Cardiac muscle cell (in vitro differentiated cells and primary cell): Measurements from ENCODE around the gene DTHD1. TPM values are rescaled to one million over a fixed set of nuclear protein-coding genes. Genes with fewer than 3 reads are reported as not detected.

Experiments used
- DNase-seq, 2 donors: peaks; one replicate each; pipeline versions ENCODE4 v3.0.0 to v3.0.0-alpha.2; 2010 to 2017; ENCODE audit warnings: low read depth in 1 of 2, low spot score in 1 of 2
- H3K27ac ChIP-seq: fragments of 200-600 bp; sonication (generic); 2 replicates; pipeline ENCODE4 v1.5.1; 2016
- H3K27me3 ChIP-seq: fragments of 200-600 bp; sonication (generic); 2 replicates; pipeline ENCODE4 v1.6.0; 2016; ENCODE audit warnings: control low read depth
- H3K36me3 ChIP-seq: fragments of 200-600 bp; sonication (generic); 2 replicates; pipeline ENCODE4 v1.5.1; 2016; ENCODE audit warnings: control low read depth
- H3K4me1 ChIP-seq: fragments of 200-600 bp; sonication (generic); 2 replicates; pipeline ENCODE4 v1.8.1; 2017; ENCODE audit warnings: low read depth, mild to moderate bottlenecking, mixed run types
- H3K4me3 ChIP-seq: fragments of 200-600 bp; sonication (generic); 2 replicates; pipeline ENCODE4 v1.5.1; 2016; ENCODE audit warnings: mild to moderate bottlenecking
- H3K9me3 ChIP-seq: fragments of 200-600 bp; sonication (generic); 2 replicates; pipeline ENCODE4 v1.5.1; 2017; ENCODE audit warnings: low read depth, mild to moderate bottlenecking, control low read depth
- CTCF ChIP-seq: IDR thresholded peaks from 2 replicates; pipeline ENCODE4 v1.5.1; 2012; ENCODE audit warnings: low read depth, mild to moderate bottlenecking, low read length
- polyA plus RNA-seq: library from polyadenylated mRNA; unstranded; fragments of >200 nt; fragmentation: Nextera tagmentation; extraction: Ambion mirVana; gene quantifications from 2 replicates; pipeline ENCODE4 v1.2.1, GENCODE V29; 2016
- total RNA-seq: library from RNA; depleted of rRNA; stranded (reverse); fragments of >200 nt; gene quantifications from 2 replicates; pipeline ENCODE4 v1.2.3, GENCODE V29; 2016

DTHD1 gene
- total and polyA plus RNA-seq, 2 experiments from 2014 or later, result not detected

- no peak for TF ChIP-seq CTCF
- Histone ChIP-seq H3K36me3 (no peaks in the 10 kb centered on the region), H3K27me3 (no peaks in the 10 kb centered on the region), H3K27ac (no peak overlapping the region), H3K4me1 (peaks cover 8% of the 10 kb centered on the region), H3K9me3 (no peaks in the 10 kb centered on the region), H3K4me3 (no peak overlapping the region)
- no peak for DNase-seq
Measured at GRCh38 chr4:36337665-36338185, 56.3 kb downstream of the DTHD1 start.

GRCh38 chr4:36338973-36339372 is 57.6 kb downstream of the DTHD1 start:
- DNase-seq, result no peak
- no peak for TF ChIP-seq CTCF
- Histone ChIP-seq H3K27ac (no peak overlapping the region), H3K36me3 (no peaks in the 10 kb centered on the region), H3K4me3 (no peak overlapping the region), H3K9me3 (no peaks in the 10 kb centered on the region), H3K4me1 (peaks cover 8% of the 10 kb centered on the region), H3K27me3 (no peaks in the 10 kb centered on the region)

GRCh38 chr4:36341936-36342335 is 60.5 kb downstream of the DTHD1 start:
- Histone ChIP-seq H3K4me1 (no peaks in the 10 kb centered on the region), H3K9me3 (no peaks in the 10 kb centered on the region), H3K27me3 (no peaks in the 10 kb centered on the region), H3K36me3 (no peaks in the 10 kb centered on the region), H3K4me3 (no peak overlapping the region), H3K27ac (no peak overlapping the region)
- no peak for TF ChIP-seq CTCF
- no peak for DNase-seq

GRCh38 chr4:36343501-36344175 is 62.2 kb downstream of the DTHD1 start:
- H3K4me3 ChIP-seq, result no peak overlapping the region
- DNase-seq, result no peak
- H3K36me3 ChIP-seq, result no peaks in the 10 kb centered on the region
- TF ChIP-seq CTCF, result no peak
- H3K9me3 ChIP-seq, result no peaks in the 10 kb centered on the region
- no peaks in the 10 kb centered on the region for H3K4me1 ChIP-seq
- no peak overlapping the region for H3K27ac ChIP-seq
- H3K27me3 ChIP-seq, result no peaks in the 10 kb centered on the region

- Histone ChIP-seq H3K27ac (no peak overlapping the region), H3K27me3 (no peaks in the 10 kb centered on the region), H3K36me3 (no peaks in the 10 kb centered on the region), H3K9me3 (no peaks in the 10 kb centered on the region), H3K4me3 (no peak overlapping the region), H3K4me1 (no peaks in the 10 kb centered on the region)
- no peak for TF ChIP-seq CTCF
- DNase-seq, result no peak
Measured at GRCh38 chr4:36348403-36348938, 67.1 kb downstream of the DTHD1 start.
